SU-DHL-6 (cell line): ENCODE results near the gene SRBD1.

Experiments used
- CTCF ChIP-seq: fragments of 200-600 bp; sonication (generic); IDR thresholded peaks from one replicate; pipeline ENCODE4 v1.5.1; 2017; ENCODE audit warnings: antibody characterized with exemption, mild to moderate bottlenecking, low read length, moderate library complexity; ENCODE audit not compliant: insufficient read depth, poor library complexity, severe bottlenecking
- EZH2phosphoT487 ChIP-seq: fragments of 200-600 bp; sonication (generic), shearing (Covaris generic); conservative IDR thresholded peaks from 2 replicates; pipeline ENCODE4 v1.6.1; 2018; ENCODE audit warnings: mild to moderate bottlenecking, antibody characterized with exemption, low read length, moderate library complexity, mixed read lengths

GRCh38 chr2:45379399-45380087 lies 231.5 kb downstream of the SRBD1 start:
- TF ChIP-seq CTCF = no peak
- TF ChIP-seq EZH2phosphoT487 = no peak
